Activated T-helper 9 cell treated with anti-CD3 and anti-CD28 coated beads, Interleukin-2, amount 50 U/mL, for 16 hours (primary cell): Measurements from ENCODE around the gene CGB5.
"Not testable (repeated sequence)": the region's sequence is repeated elsewhere in the genome, so short reads cannot be mapped to it uniquely, and the experiment has no call there.

Source experiments
- DNase-seq: peaks from one replicate; pipeline ENCODE4 v3.0.0-alpha.2; 2020; ENCODE audit warnings: low read depth

Gene CGB5

GRCh38 chr19:49057636-49058234, 14.1 kb downstream of the CGB5 start, which contains the start of gene CGB7:
CGB7 (minus strand) TSS chr19:49057749; CDS start chr19:49055375, 2,374 bp downstream.
- DNase-seq, result no peak

DNA sequence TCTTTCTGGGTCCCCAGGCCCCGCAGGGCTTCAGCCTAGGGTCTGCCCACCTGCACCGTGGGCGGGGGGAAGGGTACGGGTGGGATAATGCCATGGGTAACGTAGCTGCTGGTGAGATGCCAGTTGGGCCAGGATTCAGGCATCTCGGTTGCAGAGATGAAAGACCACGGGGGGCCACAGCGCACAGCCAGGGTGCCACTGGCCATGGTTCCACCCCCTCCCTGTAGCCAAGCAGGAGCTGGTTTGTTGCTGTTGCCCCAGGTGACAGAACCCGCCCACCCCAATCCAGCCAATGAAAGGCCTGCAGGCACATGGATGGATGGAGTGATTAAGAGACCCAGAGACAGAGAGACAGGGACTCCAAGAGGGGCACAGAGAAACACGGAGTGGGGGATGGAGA, 14.9 kb downstream of the CGB5 start:
- no peak for DNase-seq

- no peak for DNase-seq
Measured at GRCh38 chr19:49059053-49059452, 15.4 kb downstream of the CGB5 start.

GRCh38 chr19:49061000-49061399, 17.4 kb downstream of the CGB5 start:
- no peak for DNase-seq

GRCh38 chr19:49061445-49061844, 17.8 kb downstream of the CGB5 start:
- DNase-seq, result no peak

DNA sequence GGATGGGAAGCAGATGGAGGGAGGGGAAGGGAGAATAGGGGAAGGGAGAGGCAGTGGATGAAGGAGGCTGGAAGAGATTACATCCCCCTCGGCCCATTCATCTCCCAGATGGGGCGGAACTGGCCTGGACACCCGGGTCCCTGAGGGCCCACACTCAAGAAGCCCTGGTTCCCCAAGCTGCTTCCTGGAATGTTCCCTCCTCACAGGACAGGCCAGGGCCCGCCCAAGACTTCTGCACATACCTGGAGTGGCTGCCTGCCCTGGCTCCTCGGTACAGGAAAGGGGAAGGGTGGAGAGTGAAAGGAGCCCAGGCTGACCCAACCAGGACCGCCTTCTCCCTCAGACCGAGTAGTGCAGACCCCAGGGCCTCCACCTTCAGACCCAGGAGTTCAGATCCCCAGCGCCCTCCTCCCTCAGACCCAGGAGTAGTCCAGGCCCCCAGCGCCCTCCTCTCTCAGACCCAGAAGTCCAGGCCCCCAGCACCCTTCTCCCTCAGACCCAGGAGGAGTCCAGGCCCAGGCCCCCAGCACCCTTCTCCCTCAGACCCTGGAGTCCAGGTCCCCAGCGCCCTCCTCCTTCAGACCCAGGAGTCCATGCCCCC, 20.5 kb downstream of the CGB5 start:
- no peak for DNase-seq

DNA sequence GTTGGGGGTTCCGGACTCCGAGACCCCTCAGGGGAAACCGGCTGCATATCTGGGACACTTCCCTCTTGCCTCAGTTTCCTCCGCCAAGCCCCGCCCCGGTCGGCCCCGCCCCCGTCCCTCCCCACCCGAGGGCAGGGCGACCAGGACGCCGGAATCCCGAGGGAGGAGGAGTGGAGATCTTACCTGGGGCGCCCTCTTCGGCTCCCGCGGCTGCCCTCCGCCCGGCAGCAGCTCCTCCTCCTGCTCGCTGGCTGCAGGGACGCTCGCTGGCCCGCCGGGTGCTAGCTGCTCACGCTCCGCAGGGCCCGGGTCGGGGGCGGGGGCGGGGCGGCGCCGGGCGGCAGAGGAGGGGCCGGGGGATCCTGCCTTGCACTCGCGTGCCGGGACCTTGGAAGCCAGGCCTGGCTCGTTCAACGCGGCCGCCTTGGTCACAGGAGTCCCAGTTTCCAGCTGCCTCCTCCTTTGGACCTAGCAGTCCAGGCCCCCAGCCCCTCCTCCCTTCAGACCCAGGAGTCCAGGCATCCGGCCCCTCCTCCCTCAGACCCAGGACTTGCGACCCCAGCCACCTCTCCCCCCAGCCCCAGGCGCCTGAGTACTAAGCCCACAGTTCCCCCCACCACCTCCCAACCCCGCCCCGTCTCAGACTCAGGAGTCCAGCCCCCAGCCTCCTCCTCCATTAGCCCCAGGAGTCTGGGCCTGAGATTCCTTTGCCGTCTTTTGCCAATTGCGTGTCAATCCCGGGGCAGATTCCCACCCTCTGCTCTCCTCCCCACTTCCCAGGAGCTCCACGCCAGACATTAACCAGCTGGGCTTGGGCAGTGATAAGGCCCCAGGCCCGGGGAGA, 21.3 kb downstream of the CGB5 start, which contains the start of gene NTF4:
Gene NTF4, minus strand, starts transcription at position 51 of the 844 bp plus-strand sequence. CDS start 2,821 bp downstream, outside the sequence.
- no peak for DNase-seq

GRCh38 chr19:49065905-49066512, 22.4 kb downstream of the CGB5 start:
- no peak for DNase-seq

- no peak for DNase-seq
Measured at GRCh38 chr19:49067554-49067953, 23.9 kb downstream of the CGB5 start.

DNA sequence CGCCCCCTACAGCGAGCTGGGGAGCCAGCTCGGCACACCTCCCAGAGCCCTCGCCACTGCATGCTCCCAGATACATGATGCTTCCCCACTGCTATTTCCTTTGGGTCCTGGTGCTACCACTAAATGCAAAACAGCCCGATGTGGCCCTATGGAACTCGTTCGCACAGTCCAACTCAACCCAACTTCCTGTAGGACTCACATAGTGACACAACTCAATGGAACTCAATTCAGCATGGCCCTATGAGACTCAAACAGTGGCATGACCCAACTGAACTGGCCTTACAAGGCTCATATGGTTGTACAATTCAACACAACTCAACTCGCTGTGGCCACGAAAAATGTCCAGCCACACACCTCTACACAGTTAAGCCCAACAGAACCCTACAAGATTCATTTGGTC, 25.4 kb downstream of the CGB5 start:
- no peak for DNase-seq

DNA sequence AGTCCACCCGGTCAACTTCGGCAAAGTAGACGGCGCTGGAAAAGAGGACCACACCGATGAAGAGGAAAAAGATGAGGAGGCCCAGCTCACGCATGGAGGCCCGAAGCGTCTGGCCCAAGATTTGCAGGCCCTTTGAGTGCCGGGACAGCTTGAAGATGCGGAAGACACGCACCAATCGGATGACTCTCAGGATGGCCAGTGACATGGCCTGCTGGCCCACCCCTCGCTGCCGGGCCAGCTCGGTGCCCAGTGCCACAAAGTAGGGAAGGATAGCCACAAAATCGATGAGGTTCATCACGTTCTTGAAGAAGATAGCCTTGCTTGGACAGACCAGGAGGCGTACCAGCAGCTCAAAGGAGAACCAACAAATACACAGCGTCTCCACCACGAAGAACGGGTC, 26.8 kb downstream of the CGB5 start:
- no peak for DNase-seq

DNA sequence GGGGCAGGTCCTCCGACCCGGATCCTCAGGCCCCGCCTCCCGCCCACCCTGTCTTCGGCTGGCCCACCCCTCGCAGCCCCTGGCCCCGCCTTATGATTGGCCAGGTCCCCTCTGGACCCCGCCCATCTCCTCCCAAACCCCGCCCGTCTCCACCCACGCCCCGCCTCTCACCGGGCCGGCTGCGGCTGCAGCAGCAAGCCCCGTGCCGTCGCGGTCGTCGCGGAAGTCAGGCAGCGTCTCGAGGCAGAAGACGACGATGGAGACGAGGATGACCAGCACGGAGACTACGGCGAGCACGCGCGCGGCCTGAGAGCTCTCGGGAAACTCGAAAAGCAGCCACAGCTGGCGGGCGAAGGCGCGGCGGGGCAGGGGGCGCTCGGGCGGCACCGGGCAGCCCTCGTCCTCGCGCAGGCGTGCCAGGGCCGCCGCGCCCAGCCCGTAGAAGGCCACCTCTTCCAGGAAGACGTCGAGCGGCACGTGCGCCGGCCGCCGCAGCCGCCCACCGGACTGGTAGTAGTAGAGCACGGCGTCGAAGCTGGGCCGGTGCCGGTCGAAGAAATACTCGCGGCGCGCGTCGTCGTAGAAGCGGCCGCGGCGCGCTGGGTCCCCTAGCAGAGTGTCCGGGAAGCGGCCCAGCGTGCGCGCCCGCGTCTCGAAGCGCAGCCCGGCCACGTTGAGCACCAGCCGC, 28.4 kb downstream of the CGB5 start:
- DNase-seq, result no peak

DNA sequence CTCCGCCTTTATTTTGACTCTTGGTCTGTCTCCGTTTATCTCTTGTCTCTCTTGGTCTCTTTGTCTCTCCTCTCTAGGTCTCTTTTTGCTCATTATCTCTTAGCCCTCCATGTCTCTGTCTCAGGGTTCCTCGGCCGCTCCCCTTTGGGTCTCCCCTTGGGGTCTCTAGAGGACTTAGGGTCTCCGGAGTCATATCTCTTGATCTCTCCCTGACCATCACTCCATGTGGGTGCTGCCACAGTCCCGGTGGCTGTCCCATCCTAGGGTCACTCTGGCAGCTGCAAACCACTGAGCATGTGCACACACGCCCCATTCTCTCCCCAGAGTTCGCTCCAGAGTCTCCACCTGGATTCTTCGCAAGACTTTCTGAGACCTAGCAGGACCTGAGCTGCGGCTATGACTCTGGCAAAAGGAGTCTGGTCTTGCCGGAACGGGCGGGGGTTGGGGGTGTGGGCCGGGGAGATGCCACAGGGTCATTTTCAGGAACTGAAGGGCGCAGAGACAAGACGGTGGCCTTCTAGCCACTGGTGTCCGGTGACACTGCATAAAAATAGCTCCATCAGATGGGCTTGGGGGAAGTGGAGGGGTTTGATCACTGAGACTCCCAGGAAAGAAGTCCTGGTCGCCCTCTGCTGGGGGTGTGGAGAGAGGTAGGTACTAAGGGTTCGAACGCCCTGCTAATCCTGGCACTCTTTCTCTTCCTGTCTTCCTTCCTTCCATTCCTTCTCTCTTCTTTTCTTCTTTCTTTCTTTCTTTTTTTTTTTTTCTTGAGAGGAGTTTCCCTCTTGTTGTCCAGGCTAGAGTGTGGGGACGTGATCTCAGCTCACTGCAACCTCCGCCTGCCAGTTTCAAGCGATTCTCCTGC, 30.1 kb downstream of the CGB5 start:
- no peak for DNase-seq

DNA sequence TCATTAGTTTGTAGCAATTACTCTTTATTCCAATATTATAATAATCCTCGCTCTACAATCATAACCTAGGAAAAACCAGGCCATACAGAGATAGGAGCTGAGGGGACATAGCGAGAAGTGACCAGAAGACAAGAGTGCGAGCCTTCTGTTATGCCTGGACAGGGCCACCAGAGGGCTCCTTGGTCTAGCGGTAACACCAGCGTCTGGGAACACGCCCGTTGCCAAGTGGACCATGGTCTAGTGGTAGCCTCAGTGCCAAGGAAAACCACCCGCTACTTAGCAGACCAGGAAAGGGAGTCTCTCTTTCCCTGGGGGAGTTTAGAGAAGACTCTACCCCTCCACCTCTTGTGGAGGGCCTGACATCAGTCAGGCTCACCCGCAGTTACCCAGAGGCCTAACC, 31.2 kb downstream of the CGB5 start:
- not testable (repeated sequence) for DNase-seq

DNA sequence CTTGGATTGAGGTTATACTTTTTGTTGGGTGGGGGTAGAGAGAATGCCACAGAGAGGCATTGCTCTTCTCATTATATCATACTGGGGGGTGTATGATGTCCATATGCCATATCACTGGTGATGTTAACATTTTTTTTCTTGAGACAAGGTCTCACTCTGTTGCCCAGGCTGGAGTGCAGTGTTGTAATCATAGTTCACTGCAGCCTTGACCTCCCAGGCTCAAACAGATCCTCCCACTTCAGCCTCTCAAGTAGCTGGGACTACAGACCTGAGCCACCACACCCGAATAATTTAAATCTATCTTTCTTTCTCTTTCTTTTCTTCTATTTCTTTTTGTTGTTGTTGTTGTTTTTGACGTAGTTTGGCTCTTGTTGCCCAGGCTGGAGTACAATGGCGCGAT, 36.7 kb downstream of the CGB5 start:
- DNase-seq, result no peak

- no peak for DNase-seq
Measured at GRCh38 chr19:49081273-49081672, 37.6 kb downstream of the CGB5 start.

DNA sequence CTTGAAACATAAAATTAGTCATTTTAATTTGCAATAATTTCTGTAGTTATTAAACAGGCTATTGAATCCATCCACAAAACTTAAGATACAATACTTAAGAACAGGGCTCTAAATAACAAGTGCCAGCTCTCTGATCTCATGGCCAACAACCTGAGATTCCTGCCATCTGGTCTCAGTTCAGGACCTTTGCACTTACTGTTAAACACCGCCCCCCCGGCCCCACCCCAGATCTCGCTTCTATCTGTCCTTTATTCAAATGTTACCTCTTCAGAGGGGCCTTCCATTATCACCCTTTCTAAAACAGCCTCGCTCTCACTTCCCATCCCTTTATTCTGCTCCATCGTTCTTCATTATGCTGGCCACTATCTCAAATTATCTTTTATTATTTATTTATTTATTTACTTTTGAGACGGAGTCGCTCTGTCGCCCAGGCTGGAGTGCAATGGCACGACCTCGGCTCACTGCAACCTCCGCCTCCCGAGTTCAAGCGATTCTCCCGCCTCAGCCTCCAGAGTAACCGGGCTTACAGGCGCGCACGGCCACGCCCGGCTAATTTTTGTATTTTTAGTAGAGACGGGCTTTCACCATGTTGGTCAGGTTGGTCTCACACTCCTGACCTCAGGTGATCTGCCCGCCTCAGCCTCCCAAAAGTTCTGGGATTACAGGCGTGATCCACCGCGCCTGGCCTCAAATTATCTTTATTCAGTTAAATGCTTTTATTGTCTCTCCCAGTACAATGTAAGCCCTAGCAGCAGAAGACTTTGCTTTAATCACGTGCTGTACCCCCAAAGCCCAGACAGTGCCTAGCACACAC, 40.8 kb downstream of the CGB5 start:
- no peak for DNase-seq

DNA sequence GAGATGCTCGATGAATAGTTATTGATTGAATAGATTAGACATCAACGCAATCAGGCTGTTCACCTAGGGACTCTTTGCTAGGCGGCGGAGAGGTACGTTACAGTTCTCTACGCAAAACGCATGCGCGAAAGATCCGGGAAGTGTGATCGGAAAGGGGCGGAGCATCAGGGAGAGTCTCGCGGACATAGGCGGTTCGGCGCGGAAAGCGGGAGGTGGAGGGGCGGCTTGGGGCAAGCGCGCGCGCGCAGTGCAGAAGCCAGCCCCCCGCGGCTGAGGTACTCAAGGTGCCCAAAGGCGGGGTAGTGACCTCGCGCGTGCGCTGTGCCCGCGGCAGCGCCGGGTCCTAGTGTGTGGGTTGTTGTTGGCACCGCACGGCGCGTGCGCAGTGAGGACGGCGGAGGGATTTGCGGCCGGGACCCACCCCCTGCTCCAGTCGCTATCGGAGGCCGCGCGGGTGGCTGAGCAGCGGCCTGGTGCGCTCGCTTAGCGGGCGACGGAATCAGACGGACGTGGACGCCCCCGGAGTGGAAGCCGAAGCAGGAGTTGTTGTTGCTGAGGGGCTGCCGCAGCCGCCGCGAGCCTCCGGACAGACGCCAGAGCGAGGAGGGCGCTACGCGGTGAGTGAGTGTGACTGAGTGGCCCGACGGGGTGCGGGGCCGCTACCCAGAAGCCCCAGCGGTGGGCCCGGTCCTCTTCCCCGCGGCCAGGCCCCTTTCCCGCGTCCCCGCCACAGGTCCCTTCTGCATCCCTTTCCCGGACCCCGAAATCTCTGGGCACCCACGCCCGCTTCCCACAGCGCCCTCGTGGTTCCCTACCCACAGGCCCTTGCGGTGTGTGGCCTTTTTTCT, 41.6 kb downstream of the CGB5 start, which contains the start of gene SNRNP70:
Gene SNRNP70, plus strand, starts transcription at position 432 of the 848 bp plus-strand sequence. CDS start 964 bp downstream, outside the sequence.
- peak; percentile 99 for DNase-seq

- no peak for DNase-seq
Measured at GRCh38 chr19:49085868-49086232, 42.2 kb downstream of the CGB5 start.
